Smooth muscle cell (in vitro differentiated cells): ENCODE results near the gene PRKAG2. TPM values are rescaled to one million over a fixed set of nuclear protein-coding genes. Genes with fewer than 3 reads are reported as not detected.
A peak's percentile ranks its signal among the peaks of the same experiment; 100 is the strongest.

Experiments
- DNase-seq: peaks from one replicate; lab custom pipeline; 2025; ENCODE audit not compliant: unreplicated experiment; lab: John Stamatoyannopoulos, UW
- H2AFZ ChIP-seq: fragments of 200-600 bp; sonication (generic); 2 replicates; pipeline ENCODE4 v1.6.0; 2016; ENCODE audit warnings: antibody characterized with exemption, low read depth, mild to moderate bottlenecking
- H3F3A ChIP-seq: fragments of 200-600 bp; sonication (generic); 2 replicates; pipeline ENCODE4 v1.6.0; 2017; ENCODE audit warnings: antibody characterized with exemption, low read depth
- H3K27ac ChIP-seq: fragments of 200-600 bp; sonication (generic); 2 replicates; pipeline ENCODE4 v1.5.1; 2016; ENCODE audit warnings: low read depth, mild to moderate bottlenecking
- H3K27me3 ChIP-seq: fragments of 200-600 bp; sonication (generic); 2 replicates; pipeline ENCODE4 v1.6.1; 2016; ENCODE audit warnings: low read depth, mild to moderate bottlenecking
- H3K36me3 ChIP-seq: fragments of 200-600 bp; sonication (generic); 2 replicates; pipeline ENCODE4 v1.5.1; 2016; ENCODE audit warnings: low read depth
- H3K4me1 ChIP-seq: fragments of 200-600 bp; sonication (generic); 2 replicates; pipeline ENCODE4 v1.5.1; 2016; ENCODE audit warnings: low read depth
- H3K4me2 ChIP-seq: fragments of 200-600 bp; sonication (generic); 2 replicates; pipeline ENCODE4 v1.6.0; 2016; ENCODE audit warnings: mild to moderate bottlenecking
- H3K4me3 ChIP-seq: fragments of 200-600 bp; sonication (generic); 2 replicates; pipeline ENCODE4 v1.5.1; 2016; ENCODE audit warnings: mild to moderate bottlenecking
- H3K79me2 ChIP-seq: fragments of 200-600 bp; sonication (generic); 2 replicates; pipeline ENCODE4 v1.6.0; 2016; ENCODE audit warnings: low read depth, mild to moderate bottlenecking
- H3K9ac ChIP-seq: fragments of 200-600 bp; sonication (generic); 2 replicates; pipeline ENCODE4 v1.6.0; 2016; ENCODE audit warnings: low read depth
- H3K9me3 ChIP-seq: fragments of 200-600 bp; sonication (generic); replicated peaks from 2 replicates; pipeline ENCODE4 v1.5.1; 2016; ENCODE audit warnings: low read depth
- H4K20me1 ChIP-seq: fragments of 200-600 bp; sonication (generic); 2 replicates; pipeline ENCODE4 v1.6.0; 2016; ENCODE audit warnings: low read depth
- CTCF ChIP-seq: fragments of 200-600 bp; sonication (generic); IDR thresholded peaks from 2 replicates; pipeline ENCODE4 v1.5.1; 2017; ENCODE audit warnings: borderline replicate concordance, mild to moderate bottlenecking, antibody characterized with exemption; ENCODE audit not compliant: insufficient read depth, poor library complexity, severe bottlenecking
- WGBS: methylation state at CpG from one replicate; pipeline ENCODE4 v1.1.7; 2016; ENCODE audit warnings: low lambda C conversion rate; 5-methylcytosine and 5-hydroxymethylcytosine counted together
- polyA plus RNA-seq: library from polyadenylated mRNA; unstranded; fragments of >200 nt; fragmentation: Nextera tagmentation; extraction: Ambion mirVana; gene quantifications from 2 replicates; pipeline ENCODE4 v1.2.1, GENCODE V29; 2016
- total RNA-seq: library from RNA; depleted of rRNA; stranded (reverse); fragments of >200 nt; gene quantifications from 2 replicates; pipeline ENCODE4 v1.2.3, GENCODE V29; 2014

PRKAG2 gene
- total and polyA plus RNA-seq, 2 experiments from 2014 or later: 3.5 to 3.9 TPM

GRCh38 chr7:151756866-151757265, 120.0 kb downstream of the PRKAG2 start:
- H3K27ac ChIP-seq: no peak overlapping the region
- H3K9me3 ChIP-seq: no peaks in the 10 kb centered on the region
- H2AFZ ChIP-seq: no peak overlapping the region
- no peak overlapping the region for H3K4me3 ChIP-seq
- no peak overlapping the region for H3K4me2 ChIP-seq
- no peak for TF ChIP-seq CTCF
- no peaks in the 10 kb centered on the region for H3K36me3 ChIP-seq
- H3F3A ChIP-seq: peaks cover 8% of the 10 kb centered on the region
- 83% methylated on average over 13 of the region's 13 CpGs for WGBS
- no peaks in the 10 kb centered on the region for H4K20me1 ChIP-seq
- H3K27me3 ChIP-seq: no peaks in the 10 kb centered on the region
- H3K4me1 ChIP-seq: peaks cover 9% of the 10 kb centered on the region
- H3K79me2 ChIP-seq: no peaks in the 10 kb centered on the region
- DNase-seq: no peak
- H3K9ac ChIP-seq: no peak overlapping the region

DNA sequence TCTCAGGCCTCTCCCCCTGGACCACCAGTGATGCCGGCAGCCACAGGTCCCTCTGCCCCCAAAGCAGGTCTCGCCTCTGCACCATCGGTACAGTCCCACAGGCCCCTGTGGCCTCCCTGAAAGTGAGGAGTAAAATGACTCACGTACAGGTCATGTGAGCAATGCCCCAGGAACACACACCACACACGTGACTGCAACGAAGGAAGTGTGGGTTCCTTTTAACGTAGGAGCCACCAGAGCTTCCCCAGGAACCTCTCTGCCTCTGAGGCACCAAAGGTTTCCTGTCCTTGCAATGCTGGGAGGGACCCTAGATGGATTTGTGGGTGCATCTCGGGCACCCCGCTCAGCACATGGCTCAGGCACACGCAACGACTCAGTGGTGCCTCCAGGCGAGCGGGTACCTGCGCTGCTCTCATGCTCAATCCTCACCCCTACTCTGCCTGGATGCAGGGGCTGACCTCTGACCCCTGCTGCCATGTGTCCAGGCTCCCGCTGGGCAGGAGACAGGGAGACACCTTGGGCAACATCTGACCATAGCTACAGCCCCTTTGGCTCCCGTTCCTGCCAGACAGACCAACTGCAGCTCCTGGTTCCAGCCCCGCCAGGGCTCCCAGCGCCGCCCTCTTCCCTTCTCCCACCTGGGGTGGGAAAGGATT, 120.7 kb downstream of the PRKAG2 start:
- no peak for TF ChIP-seq CTCF
- DNase-seq: no peak
- peaks cover 9% of the 10 kb centered on the region for H3K4me1 ChIP-seq
- H2AFZ ChIP-seq: no peak overlapping the region
- H3K36me3 ChIP-seq: no peaks in the 10 kb centered on the region
- peaks cover 8% of the 10 kb centered on the region for H3F3A ChIP-seq
- H3K4me3 ChIP-seq: no peak overlapping the region
- no peaks in the 10 kb centered on the region for H4K20me1 ChIP-seq
- no peaks in the 10 kb centered on the region for H3K9me3 ChIP-seq
- H3K27ac ChIP-seq: no peak overlapping the region
- H3K9ac ChIP-seq: no peak overlapping the region
- H3K4me2 ChIP-seq: no peak overlapping the region
- 85% methylated on average over 19 of the region's 19 CpGs for WGBS
- H3K27me3 ChIP-seq: no peaks in the 10 kb centered on the region
- H3K79me2 ChIP-seq: no peaks in the 10 kb centered on the region

GRCh38 chr7:151755131-151755801, 121.6 kb downstream of the PRKAG2 start:
- DNase-seq: no peak

More at GRCh38 chr7:151755131-151755801, 121.6 kb downstream of the PRKAG2 start:
- no peaks in the 10 kb centered on the region for H3K36me3 ChIP-seq
- no peak overlapping the region for H3K9ac ChIP-seq
- H2AFZ ChIP-seq: no peak overlapping the region
- TF ChIP-seq CTCF: no peak
- H3K9me3 ChIP-seq: no peaks in the 10 kb centered on the region
- WGBS: 63% methylated on average over 10 of the region's 11 CpGs
- H3K27me3 ChIP-seq: no peaks in the 10 kb centered on the region
- no peaks in the 10 kb centered on the region for H3K79me2 ChIP-seq
- H3K4me3 ChIP-seq: no peak overlapping the region
- no peaks in the 10 kb centered on the region for H4K20me1 ChIP-seq
- peaks cover 9% of the 10 kb centered on the region for H3K4me1 ChIP-seq
- no peak overlapping the region for H3K27ac ChIP-seq
- H3K4me2 ChIP-seq: peak overlapping the region; percentile 63
- peaks cover 8% of the 10 kb centered on the region for H3F3A ChIP-seq
